ENCODE measurements around the gene ITM2C.

ITM2C gene

GRCh38 chr2:230823264-230823964 lies 41.3 kb upstream of the ITM2C start:
- no peak overlapping the region for H3K4me3 ChIP-seq (ENCODE audit: low read length)
- TF ChIP-seq CTCF (IDR thresholded peaks at IDR 0.05; ENCODE audit: insufficient read depth, low read depth, low read length, missing control alignments) = no peak
- DNase-seq (ENCODE audit: low read depth) = no peak

- peak; percentile 64 for TF ChIP-seq CTCF (IDR thresholded peaks at IDR 0.05; ENCODE audit: insufficient read depth, low read depth, low read length, missing control alignments)
- peak overlapping the region; percentile 33 for H3K4me3 ChIP-seq (ENCODE audit: low read length)
- peak; percentile 82 for DNase-seq (ENCODE audit: low read depth)
These were observed 40.2 kb upstream of the ITM2C start for GRCh38 chr2:230824406-230824978.

- TF ChIP-seq CTCF (IDR thresholded peaks at IDR 0.05; ENCODE audit: insufficient read depth, low read depth, low read length, missing control alignments) = no peak
- no peak for DNase-seq (ENCODE audit: low read depth)
- no peak overlapping the region for H3K4me3 ChIP-seq (ENCODE audit: low read length)
These were observed 39.4 kb upstream of the ITM2C start for GRCh38 chr2:230825354-230825753.

- no peak for TF ChIP-seq CTCF (IDR thresholded peaks at IDR 0.05; ENCODE audit: insufficient read depth, low read depth, low read length, missing control alignments)
- DNase-seq (ENCODE audit: low read depth) = no peak
- no peak overlapping the region for H3K4me3 ChIP-seq (ENCODE audit: low read length)
These were observed 36.9 kb upstream of the ITM2C start for GRCh38 chr2:230827774-230828271.

- DNase-seq (ENCODE audit: low read depth) = no peak
- TF ChIP-seq CTCF (IDR thresholded peaks at IDR 0.05; ENCODE audit: insufficient read depth, low read depth, low read length, missing control alignments) = no peak
- H3K4me3 ChIP-seq (ENCODE audit: low read length) = no peak overlapping the region
These were observed 36.3 kb upstream of the ITM2C start for GRCh38 chr2:230828272-230828961.

- H3K4me3 ChIP-seq (ENCODE audit: low read length) = no peak overlapping the region
- TF ChIP-seq CTCF (IDR thresholded peaks at IDR 0.05; ENCODE audit: insufficient read depth, low read depth, low read length, missing control alignments) = no peak
- no peak for DNase-seq (ENCODE audit: low read depth)
These were observed 35.4 kb upstream of the ITM2C start for GRCh38 chr2:230829293-230829692.

Measured in epithelial cell of esophagus (primary cell).